EL (cell line): Measurements from ENCODE around the gene MAN1C1.

Experiments
- DNase-seq: peaks from one replicate; pipeline ENCODE4 v3.0.0-alpha.2; 2016

The MAN1C1 gene

GRCh38 chr1:25785333-25786067 is 168.9 kb downstream of the MAN1C1 start:
- no peak for DNase-seq

- DNase-seq: peak; percentile 77
Measured at GRCh38 chr1:25786887-25787759, 170.5 kb downstream of the MAN1C1 start.

GRCh38 chr1:25787760-25788166 is 171.2 kb downstream of the MAN1C1 start:
- no peak for DNase-seq

GRCh38 chr1:25790472-25790871 is 173.9 kb downstream of the MAN1C1 start:
- DNase-seq: no peak

GRCh38 chr1:25792115-25792514 is 175.5 kb downstream of the MAN1C1 start:
- no peak for DNase-seq

- no peak for DNase-seq
Measured at GRCh38 chr1:25793585-25794170, 177.1 kb downstream of the MAN1C1 start.

GRCh38 chr1:25794325-25794724 is 177.7 kb downstream of the MAN1C1 start:
- DNase-seq: no peak

- peak; percentile 35 for DNase-seq
Measured at GRCh38 chr1:25795211-25795610, 178.6 kb downstream of the MAN1C1 start.

GRCh38 chr1:25795946-25796810 is 179.6 kb downstream of the MAN1C1 start:
- no peak for DNase-seq

- peak; percentile 78 for DNase-seq
Measured at GRCh38 chr1:25796811-25797458, 180.3 kb downstream of the MAN1C1 start.

- peak; percentile 42 for DNase-seq
Measured at GRCh38 chr1:25797939-25798338, 181.3 kb downstream of the MAN1C1 start.

GRCh38 chr1:25798666-25799351 is 182.2 kb downstream of the MAN1C1 start:
- DNase-seq: no peak

- no peak for DNase-seq
Measured at GRCh38 chr1:25799352-25799934, 182.9 kb downstream of the MAN1C1 start.

GRCh38 chr1:25799935-25800702 is 183.5 kb downstream of the MAN1C1 start, which contains the start of gene SELENON:
TSS of gene SELENON (plus strand) at chr1:25800193. CDS start at chr1:25800231, 38 bp downstream.
- peak; percentile 65 for DNase-seq

- DNase-seq: peak; percentile 13
Measured at GRCh38 chr1:25800703-25801377, 184.2 kb downstream of the MAN1C1 start.

- DNase-seq: no peak
Measured at GRCh38 chr1:25802915-25803314, 186.3 kb downstream of the MAN1C1 start.

- no peak for DNase-seq
Measured at GRCh38 chr1:25803368-25803767, 186.8 kb downstream of the MAN1C1 start.

GRCh38 chr1:25804244-25804963 is 187.8 kb downstream of the MAN1C1 start:
- DNase-seq: no peak
